Kidney tubule cell (primary cell): ENCODE measurements around the gene ICAM2.

Source experiments
- DNase-seq: peaks from one replicate; pipeline ENCODE4 v3.0.0-alpha.2; 2018; ENCODE audit warnings: low spot score

Gene ICAM2

DNA sequence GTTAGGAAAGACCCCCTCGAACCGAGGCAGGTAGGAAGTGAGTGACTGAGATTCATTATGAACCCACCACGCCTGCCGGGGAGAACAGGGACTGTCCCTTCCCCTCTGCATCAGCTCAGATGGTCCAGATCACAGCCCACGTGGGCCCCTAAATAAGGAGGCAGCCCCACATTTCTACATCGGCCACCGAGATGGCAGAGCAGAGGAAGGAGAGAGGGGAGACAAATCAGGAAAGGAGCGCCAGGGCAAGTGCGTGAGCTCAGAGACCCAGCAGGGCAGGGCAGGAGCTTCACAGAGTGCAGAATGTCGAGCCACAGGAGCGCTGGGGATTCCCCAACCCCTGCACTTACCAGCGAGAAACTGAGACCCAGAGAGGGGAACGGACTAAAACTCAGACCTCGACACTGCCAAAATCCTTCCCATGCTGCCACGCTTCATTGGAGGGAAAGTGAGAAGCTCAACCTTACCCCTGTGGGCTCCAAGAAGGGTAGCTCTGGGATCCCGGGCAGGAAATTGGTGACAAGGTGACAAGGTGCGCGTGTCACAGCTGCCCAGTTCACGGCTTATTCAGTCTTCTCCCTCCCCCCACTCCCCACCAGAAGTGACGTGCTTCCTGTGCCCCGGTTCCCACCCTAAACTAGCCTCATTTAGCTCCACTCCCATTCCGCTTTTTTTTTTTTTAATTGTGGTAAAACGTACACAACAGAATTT, at the start of gene ICAM2:
TSS of gene ICAM2 (minus strand) at position 578 of the 711 bp plus-strand sequence. CDS start 13,942 bp downstream, outside the sequence.
- DNase-seq, result peak; percentile 48

DNA sequence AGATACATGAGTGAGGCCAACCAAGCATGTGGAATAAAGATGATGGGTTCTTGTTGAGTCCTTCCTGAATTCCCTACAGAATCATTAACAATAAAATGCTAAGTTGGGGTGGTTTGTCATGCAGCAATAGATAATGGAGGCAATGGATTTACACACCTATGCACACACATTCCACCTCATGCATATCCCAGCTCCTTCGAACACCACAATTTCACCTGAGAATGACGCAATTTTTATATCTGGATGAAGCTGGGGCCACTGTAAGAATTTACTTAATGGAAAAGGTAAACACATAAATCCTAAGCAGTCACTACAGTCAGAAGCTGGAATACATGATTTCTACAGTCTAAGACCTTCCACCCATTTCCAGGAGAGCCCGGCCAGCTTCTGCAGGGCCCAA, 49.8 kb upstream of the ICAM2 start:
- no peak for DNase-seq

DNA sequence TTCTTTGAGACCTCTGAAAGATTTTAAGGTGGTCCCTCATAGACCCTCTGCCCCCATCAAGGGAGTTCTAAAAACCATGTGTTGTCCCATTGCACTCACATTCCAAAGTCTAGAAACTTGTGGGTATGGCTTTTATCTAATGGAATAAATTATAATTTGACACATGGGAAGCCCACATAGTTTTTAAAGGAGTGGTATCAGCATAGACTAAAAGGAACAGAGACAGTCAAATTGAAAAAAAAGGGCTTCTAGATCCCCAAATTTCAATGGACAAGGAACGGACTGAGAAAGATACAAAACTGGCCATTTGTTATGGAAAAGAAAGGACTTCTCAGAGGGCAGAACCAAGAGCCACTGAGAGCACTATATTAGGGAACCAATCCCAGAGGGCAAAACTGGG, 48.7 kb upstream of the ICAM2 start:
- DNase-seq, result no peak

DNA sequence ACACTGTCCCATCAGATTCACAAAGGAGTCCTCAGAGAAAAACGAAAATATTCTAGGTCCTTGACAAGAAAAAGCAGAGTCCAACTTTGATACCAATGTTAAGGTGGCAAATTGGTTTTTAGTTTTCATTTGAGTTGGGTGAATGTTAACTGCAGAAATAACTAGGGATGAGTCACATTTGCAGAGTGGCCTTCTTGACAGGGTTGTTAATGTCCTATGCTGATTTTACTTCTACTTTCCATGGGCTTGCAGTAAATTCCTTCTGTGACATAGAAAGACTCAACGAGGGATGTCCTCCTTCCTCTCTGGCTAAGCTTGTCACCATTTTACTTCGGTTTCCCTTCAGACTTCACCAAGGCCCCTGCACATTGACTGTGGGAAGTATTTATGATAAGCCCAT, 47.2 kb upstream of the ICAM2 start:
- peak; percentile 6 for DNase-seq

DNA sequence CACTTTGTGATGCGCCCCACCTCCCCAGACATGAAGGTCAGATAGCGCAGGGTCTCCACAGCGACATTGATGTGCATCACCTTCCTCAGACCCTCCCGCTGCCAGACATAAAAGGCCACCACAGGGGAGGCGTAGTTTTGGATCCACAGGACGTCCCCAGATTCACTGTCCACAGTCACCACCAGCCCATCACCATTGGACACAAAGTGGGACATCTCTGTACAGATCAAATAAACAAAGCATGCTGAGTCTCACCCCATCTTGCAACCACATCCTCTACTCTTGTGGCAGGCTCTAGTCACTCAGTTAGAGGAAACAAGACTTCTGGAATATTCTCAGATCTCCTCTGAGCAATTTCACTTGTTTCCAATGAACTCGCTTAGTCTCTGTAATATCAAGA, 46.3 kb upstream of the ICAM2 start:
- DNase-seq, result no peak

DNA sequence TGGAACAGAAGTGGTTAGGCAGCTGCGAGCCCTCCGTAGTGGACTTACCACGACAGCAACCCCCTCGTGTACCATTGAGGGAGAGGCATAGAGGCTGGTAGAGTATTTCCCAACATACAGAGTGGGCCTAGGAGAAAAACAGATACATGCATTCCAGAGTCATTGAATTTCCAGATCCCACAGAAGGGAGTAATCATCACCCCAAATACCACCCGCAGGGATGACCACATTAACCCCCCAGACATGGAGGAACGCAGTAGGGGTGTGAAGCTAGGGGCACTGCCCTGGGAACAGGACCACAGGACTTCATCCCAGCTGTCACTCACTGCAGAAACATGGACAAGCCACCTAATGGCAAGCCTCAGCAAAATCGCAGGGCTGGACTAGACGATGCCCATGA, 44.7 kb upstream of the ICAM2 start:
- no peak for DNase-seq

DNA sequence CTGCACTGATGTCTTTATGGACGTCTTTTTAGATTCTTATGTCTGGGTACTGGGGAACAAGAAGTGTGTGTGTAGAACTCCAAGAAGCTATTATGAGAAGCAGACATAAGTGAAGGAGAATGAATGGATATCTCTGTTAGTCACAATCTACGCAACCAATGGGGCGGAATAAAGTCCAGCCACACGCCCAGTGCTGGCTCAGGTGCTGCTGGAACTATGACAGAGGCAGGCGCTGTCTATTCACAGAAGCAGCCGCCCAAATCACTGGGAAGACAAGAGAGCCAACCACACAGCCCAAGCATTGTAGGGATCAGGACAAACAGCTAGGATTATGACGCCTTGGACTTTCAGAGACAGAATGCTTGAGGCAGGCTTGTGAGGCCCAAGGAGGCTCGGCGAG, 43.9 kb upstream of the ICAM2 start:
- no peak for DNase-seq

DNA sequence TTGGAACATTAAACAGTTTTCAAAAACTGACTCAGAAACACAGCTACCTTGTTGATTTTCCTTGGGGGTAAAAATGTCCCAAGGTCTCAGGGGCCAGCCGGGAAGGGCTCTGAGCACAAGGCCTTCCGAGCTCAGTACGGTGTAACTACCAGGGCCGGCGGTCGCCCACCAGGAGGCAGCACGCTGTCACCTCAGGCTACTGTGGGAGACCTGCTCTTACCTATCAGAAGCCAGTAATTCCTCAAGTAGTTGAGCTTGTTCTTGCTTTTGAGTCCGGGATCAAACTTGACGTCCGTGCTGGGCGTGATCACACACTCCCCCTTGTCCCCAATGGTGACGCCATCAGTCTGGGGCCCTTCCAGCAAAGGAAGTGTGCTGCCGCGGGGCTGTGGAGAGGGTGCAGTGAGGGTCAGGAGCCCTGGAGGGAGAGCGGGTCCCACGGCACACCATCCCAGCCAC, 43.4 kb upstream of the ICAM2 start:
- peak; percentile 56 for DNase-seq

DNA sequence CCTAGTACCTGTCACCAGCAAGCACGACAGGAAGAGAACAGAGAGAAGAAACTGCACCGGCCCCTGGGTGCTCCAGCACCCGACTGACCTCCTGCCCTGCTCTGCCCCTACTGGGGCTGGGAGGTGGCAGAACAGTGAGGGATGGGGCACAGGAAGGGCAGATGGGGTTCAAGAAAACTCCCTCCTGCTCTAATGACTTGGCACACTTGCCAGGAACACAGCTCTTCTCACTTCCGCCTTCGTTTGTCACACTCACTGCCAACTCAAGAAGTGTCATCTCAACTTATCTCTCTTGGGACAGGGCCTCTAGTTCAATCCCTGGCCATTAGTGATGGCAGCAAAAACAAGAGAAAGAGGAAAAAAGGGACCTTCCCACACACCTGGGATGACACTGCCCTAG, 42.7 kb upstream of the ICAM2 start:
- DNase-seq, result no peak

DNA sequence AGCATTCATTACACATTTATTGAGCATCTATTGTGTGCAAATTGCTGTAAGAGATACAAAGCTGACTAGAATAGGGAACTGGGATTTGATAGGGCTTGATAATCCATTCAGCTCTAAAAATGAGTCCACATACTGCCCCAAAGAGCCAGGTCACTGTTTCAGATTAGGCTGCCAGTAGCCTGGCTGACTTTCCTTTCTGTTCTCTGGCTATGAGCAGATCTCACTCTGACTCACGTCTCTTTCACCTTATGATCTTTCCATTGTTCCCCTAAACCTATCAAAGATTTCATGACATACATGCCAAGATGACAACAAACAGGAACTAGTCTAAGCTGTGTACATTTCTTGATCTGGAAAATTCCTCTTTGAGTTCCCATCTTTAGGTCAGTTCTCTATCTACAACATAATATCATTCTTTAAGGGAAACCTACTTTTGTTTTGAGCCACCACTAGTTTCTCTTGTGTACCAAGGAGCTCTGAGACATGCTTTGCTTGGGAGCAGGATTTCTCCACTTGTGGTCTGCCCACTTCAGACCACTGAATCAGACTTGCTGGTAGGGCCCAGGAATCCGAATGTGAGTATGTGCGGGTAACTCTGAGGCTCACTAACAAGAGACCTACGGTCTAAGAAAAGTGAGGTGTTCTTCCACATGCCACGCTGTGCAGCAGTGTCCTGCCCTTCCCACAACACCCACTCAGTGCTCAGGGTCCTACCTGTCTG, 40.9 kb upstream of the ICAM2 start:
- peak; percentile 18 for DNase-seq

DNA sequence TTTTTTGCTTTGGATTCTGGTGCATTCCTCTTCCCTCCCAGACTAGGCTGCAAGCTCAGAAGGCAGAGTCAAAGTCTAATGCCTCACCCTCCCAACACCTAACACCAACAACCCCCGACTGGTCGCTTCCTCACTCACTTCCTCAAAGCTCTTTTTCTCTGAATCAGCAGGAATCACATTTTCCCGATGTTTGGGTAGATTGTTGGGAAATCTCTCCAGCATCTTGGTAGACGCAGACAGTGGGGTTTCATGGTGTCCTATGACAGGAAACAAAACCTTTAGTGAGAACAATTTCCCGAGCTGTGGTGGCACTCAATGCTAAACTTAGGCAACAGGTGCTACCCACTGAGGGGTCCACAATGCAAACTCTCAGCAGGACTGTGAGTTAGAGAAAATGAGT, 39.9 kb upstream of the ICAM2 start:
- no peak for DNase-seq

DNA sequence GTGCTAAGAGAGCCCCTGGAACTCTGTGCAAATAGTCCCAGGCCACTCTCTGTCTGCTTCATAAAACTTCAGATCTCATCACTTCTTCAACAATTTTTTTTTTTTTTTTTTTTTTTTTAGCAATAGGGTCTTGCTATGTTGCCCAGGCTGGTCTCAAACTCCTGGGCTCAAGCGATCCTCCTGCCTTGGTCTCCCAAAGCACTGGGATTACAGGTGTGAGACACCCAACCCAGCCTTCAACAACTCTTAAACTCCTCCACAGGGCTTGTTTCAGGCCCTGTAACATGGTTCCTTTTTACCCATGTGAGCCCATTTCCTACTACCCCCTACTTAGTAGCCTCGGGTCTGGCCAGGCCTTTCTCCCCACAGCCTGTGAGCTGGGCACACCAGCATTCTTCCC, 39.3 kb upstream of the ICAM2 start:
- DNase-seq, result no peak

DNA sequence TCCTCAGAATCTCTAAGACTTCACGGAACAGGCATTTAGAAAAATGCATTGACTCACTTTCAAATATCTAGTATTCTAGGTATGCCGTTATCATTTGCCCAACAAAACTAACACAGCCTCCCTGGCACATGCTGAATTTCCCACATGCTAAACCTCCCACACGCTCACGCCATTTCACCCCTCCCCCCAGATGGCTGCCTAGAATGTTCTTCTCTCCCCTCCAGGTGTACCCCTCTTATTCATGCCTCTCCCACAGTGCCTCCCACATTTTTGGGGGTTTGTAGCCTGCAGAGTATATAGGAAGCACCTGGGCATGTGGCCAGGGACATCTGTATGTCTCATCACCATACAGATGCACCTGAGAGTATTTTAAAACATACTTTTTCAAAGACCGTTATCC, 38.2 kb upstream of the ICAM2 start:
- no peak for DNase-seq

DNA sequence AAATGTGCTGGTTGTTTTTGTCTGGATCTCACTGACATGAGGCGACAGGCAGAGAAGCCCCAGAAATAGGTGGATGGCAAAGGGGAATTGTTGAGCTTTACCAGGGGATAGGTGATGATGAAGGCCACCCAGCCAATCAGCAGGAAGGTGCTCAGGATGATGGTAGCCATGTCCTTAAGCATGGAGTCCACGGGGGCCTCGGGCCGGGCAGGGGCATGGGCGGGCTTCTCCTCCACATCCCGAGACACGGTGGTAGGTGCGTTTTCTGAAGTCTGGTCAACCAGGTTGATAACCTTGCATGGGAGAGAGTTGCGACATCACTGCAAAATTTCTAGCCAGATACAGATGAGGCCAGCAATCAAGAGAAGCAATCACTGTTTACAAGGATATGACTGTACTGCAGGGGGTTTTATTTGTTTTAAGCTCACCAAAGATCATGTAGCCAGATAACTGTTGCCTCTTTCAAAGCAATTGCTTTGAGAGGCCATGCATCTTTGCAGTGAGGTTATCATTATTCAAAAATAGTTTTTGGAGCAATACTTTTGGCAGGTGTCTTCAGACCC, 37.3 kb upstream of the ICAM2 start:
- no peak for DNase-seq

DNA sequence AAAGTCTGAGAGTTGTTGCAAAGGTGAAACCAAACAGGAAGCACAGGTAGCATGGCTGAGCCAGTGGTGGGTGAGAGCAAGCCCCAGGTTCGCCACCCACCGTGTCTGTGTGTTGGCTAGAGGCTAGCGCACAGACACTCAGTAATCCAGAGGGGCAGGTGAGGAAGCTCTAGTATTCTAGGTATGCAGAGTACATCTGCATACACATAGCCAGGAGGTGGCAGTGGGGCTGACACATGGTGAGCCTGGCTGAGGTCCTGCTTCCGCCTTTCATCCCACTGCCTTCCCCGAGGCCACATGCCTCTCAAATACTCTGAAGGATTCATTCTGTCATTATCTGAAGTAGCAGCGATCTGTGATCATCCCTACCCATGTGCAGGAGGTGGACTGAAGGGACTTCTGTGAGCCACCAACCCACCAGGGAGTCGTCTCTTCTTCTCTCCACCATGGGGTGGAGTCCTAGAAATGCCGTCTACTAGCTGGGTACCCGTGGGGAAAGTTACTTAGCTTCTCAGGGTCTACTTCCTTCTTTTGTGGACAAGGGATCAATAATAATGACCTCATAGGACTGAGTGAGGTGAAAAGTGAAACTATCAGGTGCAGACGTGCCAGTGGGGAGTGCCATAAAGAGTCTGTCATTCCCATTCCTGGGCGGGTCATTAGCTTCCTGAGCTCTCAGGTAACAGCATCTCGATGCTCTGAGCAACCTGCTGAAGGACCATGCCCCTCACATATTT, 36.0 kb upstream of the ICAM2 start:
- peak; percentile 35 for DNase-seq

DNA sequence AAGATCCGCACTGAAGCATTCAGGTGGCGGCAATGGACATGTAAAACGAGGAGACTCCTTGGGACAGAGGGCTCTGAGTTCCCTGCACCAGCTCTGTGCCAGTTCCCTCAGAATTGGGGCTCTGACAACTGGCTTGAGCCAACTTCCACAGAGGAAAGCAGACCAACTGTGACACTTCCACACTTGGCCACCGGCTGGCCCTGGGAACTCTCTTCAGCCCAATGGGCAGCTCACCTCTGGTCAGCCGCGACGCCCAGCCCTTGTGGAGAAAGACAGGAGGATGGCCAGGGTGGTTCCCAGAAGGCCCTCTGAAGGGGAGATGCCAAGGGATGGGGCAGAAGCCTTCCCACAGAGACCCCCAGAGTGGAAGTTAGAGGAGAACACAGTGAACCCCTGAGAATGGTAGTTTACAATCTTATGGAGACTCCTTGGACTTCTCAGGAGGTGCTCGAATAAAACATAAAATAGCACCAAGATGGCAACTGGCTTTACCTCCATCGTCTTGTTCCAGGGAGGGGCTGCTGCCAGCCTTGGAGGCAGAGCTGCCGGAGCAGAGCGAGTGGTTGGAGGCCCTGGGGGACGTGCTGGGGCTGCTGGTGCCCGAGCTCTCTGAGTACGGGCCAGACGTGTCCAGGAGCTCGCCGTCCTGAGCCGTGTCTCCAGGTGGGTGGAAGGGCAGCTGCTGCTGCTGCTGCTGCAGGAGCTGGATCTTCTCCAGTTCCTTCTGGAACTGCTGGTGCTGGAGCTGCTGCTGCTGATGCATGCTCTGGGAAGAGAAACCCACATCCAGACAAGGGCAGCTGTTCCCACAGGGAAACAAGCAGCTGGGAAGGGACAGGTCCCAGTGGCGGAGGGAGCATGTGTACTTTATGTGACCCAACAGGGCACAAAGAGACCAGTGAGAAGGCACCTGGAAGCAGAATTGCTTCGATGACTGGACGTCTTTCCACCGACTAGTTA, 35.0 kb upstream of the ICAM2 start:
- DNase-seq, result no peak

DNA sequence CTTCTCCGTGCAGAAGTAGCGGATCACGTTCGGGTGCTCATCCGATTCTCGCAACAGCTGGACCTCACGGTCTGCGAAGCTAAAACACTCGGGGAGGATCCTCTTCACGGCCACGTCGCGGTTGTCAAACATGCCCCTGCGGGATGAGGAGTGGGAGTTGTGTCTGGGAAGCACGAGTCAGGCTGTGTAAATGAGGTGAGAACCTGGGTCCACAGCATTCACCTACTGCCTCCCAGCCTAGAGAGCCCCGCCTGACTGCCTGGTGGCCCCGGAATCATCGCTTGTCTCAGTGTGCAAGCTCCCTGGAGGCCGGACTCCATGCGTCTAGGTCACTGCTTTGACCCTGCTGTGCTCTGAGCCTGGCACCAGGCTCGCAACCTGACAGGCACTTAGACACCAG, 33.9 kb upstream of the ICAM2 start:
- DNase-seq, result no peak

DNA sequence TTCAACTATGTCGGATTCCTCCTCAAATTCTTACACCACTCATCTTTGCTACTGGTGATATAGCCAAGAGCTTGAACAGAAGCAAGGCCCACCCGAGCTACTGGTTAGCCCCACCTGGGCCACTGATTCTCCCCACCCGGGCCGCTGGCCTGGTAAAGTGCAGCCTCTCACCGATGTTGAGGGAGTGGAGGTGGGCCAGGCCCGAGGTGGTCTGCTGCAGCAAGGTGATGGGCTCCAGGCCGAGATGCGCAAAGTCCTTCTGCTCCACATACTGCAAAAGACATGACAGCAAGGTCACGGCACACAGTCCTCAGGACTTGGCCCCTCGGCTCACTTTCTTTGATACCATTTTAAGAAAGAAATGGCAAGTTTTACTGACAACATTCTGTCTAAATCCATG, 32.7 kb upstream of the ICAM2 start:
- no peak for DNase-seq

DNA sequence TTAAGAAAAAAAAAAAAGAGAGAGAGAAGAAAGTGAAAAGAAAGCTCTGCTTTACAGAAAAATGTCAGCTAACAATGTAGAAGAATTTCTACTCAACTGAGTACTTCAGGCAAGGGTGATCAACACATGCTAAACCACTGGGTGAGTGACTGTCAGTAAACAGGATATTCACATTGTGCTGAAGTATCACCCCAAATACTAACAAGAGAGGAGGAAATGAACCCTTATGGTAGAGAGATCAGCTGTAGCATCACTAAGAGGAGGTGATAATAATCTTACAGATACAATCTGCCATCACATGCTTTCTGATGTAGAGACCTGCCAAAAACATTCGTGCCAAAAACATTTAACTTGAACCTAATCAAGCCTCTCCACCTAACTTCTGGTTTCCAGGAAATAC, 30.7 kb upstream of the ICAM2 start:
- no peak for DNase-seq

DNA sequence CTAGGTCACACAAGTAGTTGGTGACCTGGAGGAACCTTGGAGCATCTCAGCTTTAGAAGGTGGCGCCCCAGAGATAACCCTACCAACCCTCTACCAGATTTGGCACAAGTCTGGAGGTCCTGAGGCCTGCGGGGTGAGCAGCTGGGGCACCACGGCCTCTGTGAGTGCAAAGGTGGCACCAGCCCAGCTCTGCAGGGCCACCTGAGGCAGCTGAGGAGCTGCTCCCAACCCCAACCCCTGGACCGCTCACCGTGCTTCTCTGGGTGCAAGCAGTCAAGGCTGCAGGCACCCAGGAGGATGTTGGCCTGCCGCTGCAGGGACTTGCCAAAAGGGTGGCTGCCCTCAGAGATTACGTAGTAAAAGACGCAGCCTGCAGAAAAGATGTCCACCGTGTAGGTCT, 28.4 kb upstream of the ICAM2 start:
- DNase-seq, result no peak

DNA sequence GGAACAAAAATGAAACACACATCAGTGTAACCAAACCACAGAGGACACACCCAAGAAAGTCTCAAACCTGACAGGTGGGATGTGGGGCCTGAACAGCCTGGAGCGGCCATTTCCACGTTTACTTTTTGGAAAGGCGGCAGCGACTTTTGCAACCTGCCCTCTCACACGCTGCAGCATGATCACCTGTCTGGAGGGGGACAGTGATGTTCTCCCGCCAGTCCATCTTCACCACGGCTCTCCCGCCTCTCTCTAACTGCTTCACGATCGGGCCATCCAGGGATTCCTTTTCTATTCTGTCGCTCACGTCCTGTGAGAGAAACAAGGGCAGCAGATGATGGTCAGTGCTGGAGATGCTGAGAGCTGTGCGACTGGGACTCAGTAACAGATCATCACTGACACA, 24.7 kb upstream of the ICAM2 start:
- DNase-seq, result no peak
